Heart left ventricle (tissue), 16 donors: Measurements from ENCODE around the gene POLD2. TPM values are rescaled to one million over a fixed set of nuclear protein-coding genes. Genes with fewer than 3 reads are reported as not detected.

ENCODE experiments used
- ATAC-seq, 4 donors: fragments of 200-7000 bp; cut with Tn5 transposase; one replicate each; pipeline ENCODE4 v1.9.1; 2020 to 2022; ENCODE audit warnings: moderate library complexity in 4 of 4, mild to moderate bottlenecking in 3 of 4, moderate number of reproducible peaks in 1 of 4
- DNase-seq, 5 donors: peaks; one replicate each; pipeline ENCODE4 v3.0.0-alpha.2; 2020
- H3K27ac ChIP-seq, 12 donors: fragments of 200-600 bp; sonication (generic) in 4 of 12; one replicate each; pipeline versions ENCODE4 v1.5.0 to v1.8.0; 2016 to 2022; ENCODE audit warnings: mild to moderate bottlenecking in 2 of 12
- H3K27me3 ChIP-seq, 9 donors: fragments of 200-600 bp; sonication (generic) in 2 of 9; one replicate each; pipeline versions ENCODE4 v1.5.1 to v1.8.0; 2016 to 2022; ENCODE audit warnings: mild to moderate bottlenecking in 3 of 9
- H3K36me3 ChIP-seq, 9 donors: fragments of 200-600 bp; sonication (generic) in 2 of 9; one replicate each; pipeline versions ENCODE4 v1.5.0 to v1.8.0; 2018 to 2022; ENCODE audit warnings: mild to moderate bottlenecking in 2 of 9
- H3K4me1 ChIP-seq, 12 donors: fragments of 200-600 bp; sonication (generic) in 4 of 12; one replicate each; pipeline versions ENCODE4 v1.5.0 to v1.8.0; 2016 to 2022; ENCODE audit warnings: mild to moderate bottlenecking in 3 of 12
- H3K4me3 ChIP-seq, 12 donors: fragments of 200-600 bp; sonication (generic) in 4 of 12; one replicate each; pipeline versions ENCODE4 v1.5.0 to v1.8.0; 2017 to 2022; ENCODE audit warnings: mild to moderate bottlenecking in 9 of 12, moderate library complexity in 4 of 12
- H3K9me3 ChIP-seq, 12 donors: fragments of 200-600 bp; sonication (generic) in 4 of 12; one replicate each; pipeline versions ENCODE4 v1.5.0 to v1.8.0; 2016 to 2022; ENCODE audit warnings: mild to moderate bottlenecking in 1 of 12
- POLR2A ChIP-seq, 2 donors: fragments of 450-650 bp; IDR thresholded peaks; one replicate each; pipeline ENCODE4 v1.6.1; 2017; ENCODE audit warnings: antibody characterized with exemption in 2 of 2, mild to moderate bottlenecking in 2 of 2, moderate library complexity in 2 of 2
- WGBS, 4 donors: extraction: QIAGEN DNeasy Blood & Tissue Kit in 2 of 4; methylation state at CpG; one replicate each; pipeline versions ENCODE4 v1.1.5 to v1.1.7; 2013 to 2018; 5-methylcytosine and 5-hydroxymethylcytosine counted together
- intact Hi-C, 10 donors: fragments of 100-400 bp; cut with DNase I; formaldehyde crosslinking; loops; one replicate each; pipeline versions ENCODE4 v1.11.1 to v1.14.2; 2022
- polyA plus RNA-seq, 2 donors: library from polyadenylated mRNA; stranded (reverse); fragments of 200-250 nt; gene quantifications; one replicate each; pipeline ENCODE4 v1.2.3, GENCODE V29; 2013
- total RNA-seq, 9 donors: library from RNA; depleted of rRNA in 2 of 9; stranded (reverse); fragments of >200 nt in 2 of 9; fragmentation: NEBNext Ultra II Directional in 3 of 9; extraction: Animal tissue kit (Norgen Biotek cat#: 25700) in 3 of 9; gene quantifications; one replicate each; pipeline versions ENCODE4 v1.1.0 to v1.2.4, GENCODE V29; 2016 to 2023
- TF ChIP-seq, protein P1 (sequence below), 12 donors: fragments of 200-600 bp; sonication (generic) in 4 of 12; IDR thresholded peaks; one replicate each; pipeline versions ENCODE4 v1.5.0 to v1.8.0; 2018 to 2022; ENCODE audit warnings: antibody characterized with exemption in 12 of 12, mild to moderate bottlenecking in 5 of 12
- donor health status: ischemic (EF 13 %, LVEDD 7.1; RV severe dilation, severe dysfunction).
- donor health status: healthy with polysubstance abuse.
- donor health status: DM: no; HTN: yes; CAD: no.
- donor health status: DM: no; HTN: no; CAD: no.
- donor health status: ischemic (EF 25% LVEDD 6.9; RV normal size, moderate dysfunction).
- donor health status: ischemic (EF 25% LVEDD 5.7; RV mildly dilated, moderate dysfunction).
- donor health status: healthy.
- donor health status: DM: yes; HTN: yes; CAD: no.
- donor health status: ischemic (EF 35%, LVEDD 5.7; RV mildly dilated, moderate dysfunction).
- donor health status: nonischemic (EF 11% LVEDD 7.7; RV severe dilation, severe dysfunction).
- donor health status: DM: yes; HTN: yes; CAD: no.
- donor health status: PGD.
- donor health status: ischemic (EF 29% LVEDD 5.4; RV normal size, mild dysfunction).
- donor health status: nonischemic (EF 23%, LVEDD 6.1; RV moderate dilation, normal function).

The POLD2 gene
- total and polyA plus RNA-seq, 11 donors, result 67.0 to 176 (median 89.2) TPM

DNA sequence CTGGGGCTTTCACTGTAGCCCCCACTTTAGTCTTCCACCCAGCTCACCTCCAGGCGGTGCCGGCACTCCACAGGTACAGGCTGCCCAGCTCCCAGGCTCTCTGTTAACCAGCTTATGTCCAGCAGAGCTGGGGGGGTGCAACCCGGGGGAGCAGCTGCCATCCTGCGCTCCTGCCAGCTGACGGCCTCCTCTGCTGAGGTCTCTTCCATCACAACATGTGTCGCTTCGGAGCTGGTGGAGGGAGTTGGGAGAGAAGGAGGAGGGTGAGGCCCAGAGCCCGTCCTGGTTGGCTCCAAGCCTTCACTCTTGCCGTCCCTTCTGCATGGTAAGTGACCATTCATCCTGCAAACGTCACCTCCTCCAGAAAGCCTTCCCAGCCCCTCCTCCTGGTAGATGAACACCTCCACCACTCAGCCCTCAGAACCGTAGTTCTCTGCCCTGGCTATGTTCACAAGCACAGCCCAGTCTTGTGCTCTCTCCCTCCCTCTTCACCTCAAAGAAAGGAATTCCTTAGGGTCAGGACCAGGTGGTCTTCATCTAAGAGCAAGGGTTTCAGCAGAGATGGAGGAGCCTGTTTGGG, 42.6 kb downstream of the POLD2 start:
- H3K36me3 ChIP-seq, result peaks cover 0 to 53% (median 46%) of the 10 kb centered on the region in 9 donors
- H3K9me3 ChIP-seq, result no peaks in the 10 kb centered on the region
- H3K4me1 ChIP-seq, result peaks cover 3 to 61% (median 30%) of the 10 kb centered on the region in 12 donors
- H3K27me3 ChIP-seq, result no peaks in the 10 kb centered on the region
- ATAC-seq (no peak), DNase-seq (peak in 1 of 5 donors; percentile 23)
- peak overlapping the region in 5 of 12 donors; percentile 82 to 98 (median 92) for H3K4me3 ChIP-seq
- intact Hi-C loops, result loop anchor here in 4 of 10 donors (5.0 kb wide), 3 partner anchors 33 to 122 kb away; partner anchors contain the start of genes POLD2 (in 4 of the 4) and YKT6 (in 1 of the 4)
- peak overlapping the region in 10 of 12 donors; percentile 17 to 97 (median 90) for H3K27ac ChIP-seq
- TF ChIP-seq POLR2A (IDR thresholded peaks at IDR 0.05), result no peak
- TF ChIP-seq, protein P1, sequence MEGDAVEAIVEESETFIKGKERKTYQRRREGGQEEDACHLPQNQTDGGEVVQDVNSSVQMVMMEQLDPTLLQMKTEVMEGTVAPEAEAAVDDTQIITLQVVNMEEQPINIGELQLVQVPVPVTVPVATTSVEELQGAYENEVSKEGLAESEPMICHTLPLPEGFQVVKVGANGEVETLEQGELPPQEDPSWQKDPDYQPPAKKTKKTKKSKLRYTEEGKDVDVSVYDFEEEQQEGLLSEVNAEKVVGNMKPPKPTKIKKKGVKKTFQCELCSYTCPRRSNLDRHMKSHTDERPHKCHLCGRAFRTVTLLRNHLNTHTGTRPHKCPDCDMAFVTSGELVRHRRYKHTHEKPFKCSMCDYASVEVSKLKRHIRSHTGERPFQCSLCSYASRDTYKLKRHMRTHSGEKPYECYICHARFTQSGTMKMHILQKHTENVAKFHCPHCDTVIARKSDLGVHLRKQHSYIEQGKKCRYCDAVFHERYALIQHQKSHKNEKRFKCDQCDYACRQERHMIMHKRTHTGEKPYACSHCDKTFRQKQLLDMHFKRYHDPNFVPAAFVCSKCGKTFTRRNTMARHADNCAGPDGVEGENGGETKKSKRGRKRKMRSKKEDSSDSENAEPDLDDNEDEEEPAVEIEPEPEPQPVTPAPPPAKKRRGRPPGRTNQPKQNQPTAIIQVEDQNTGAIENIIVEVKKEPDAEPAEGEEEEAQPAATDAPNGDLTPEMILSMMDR (IDR thresholded peaks at IDR 0.05), result no peak
- 70 to 78% (median 76%) methylated on average over 11 of the region's 11 CpGs for WGBS, 4 donors

DNA sequence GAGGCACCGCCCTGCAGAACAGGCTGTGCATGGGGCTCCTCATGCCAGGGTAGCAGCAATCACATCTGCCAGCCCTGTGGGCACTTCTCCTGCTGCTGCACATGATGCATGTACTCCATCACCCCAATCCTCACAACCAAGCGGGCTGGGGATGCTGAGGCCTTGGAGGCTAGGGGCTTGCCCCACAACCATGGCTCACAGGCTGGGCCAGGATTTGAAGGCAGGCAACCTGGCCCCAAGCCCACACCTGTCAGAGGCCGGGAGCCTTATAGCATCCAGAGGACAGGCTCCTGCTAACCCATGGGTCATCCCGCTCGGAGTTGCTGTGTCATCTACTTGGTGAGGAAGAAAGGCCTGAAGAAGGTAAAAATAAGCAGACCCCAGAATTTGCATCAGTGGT, 43.2 kb downstream of the POLD2 start:
- intact Hi-C loops, result loop anchor here in 4 of 10 donors (5.0 kb wide), 3 partner anchors 33 to 122 kb away; partner anchors contain the start of genes POLD2 (in 4 of the 4) and YKT6 (in 1 of the 4)
- no peaks in the 10 kb centered on the region for H3K27me3 ChIP-seq
- TF ChIP-seq, protein P1 (IDR thresholded peaks at IDR 0.05), result no peak
- TF ChIP-seq POLR2A (IDR thresholded peaks at IDR 0.05), result no peak
- ATAC-seq (no peak), DNase-seq (peak in 1 of 5 donors; percentile 23)
- peak overlapping the region in 3 of 12 donors; percentile 26 to 96 (median 78) for H3K27ac ChIP-seq
- peaks cover 3 to 61% (median 30%) of the 10 kb centered on the region in 12 donors for H3K4me1 ChIP-seq
- no peak overlapping the region for H3K4me3 ChIP-seq
- H3K36me3 ChIP-seq, result peaks cover 0 to 60% (median 52%) of the 10 kb centered on the region in 9 donors
- no peaks in the 10 kb centered on the region for H3K9me3 ChIP-seq
- 83 to 100% (median 91%) methylated on average over 2 to 5 of the region's 5 CpGs for WGBS, 4 donors

DNA sequence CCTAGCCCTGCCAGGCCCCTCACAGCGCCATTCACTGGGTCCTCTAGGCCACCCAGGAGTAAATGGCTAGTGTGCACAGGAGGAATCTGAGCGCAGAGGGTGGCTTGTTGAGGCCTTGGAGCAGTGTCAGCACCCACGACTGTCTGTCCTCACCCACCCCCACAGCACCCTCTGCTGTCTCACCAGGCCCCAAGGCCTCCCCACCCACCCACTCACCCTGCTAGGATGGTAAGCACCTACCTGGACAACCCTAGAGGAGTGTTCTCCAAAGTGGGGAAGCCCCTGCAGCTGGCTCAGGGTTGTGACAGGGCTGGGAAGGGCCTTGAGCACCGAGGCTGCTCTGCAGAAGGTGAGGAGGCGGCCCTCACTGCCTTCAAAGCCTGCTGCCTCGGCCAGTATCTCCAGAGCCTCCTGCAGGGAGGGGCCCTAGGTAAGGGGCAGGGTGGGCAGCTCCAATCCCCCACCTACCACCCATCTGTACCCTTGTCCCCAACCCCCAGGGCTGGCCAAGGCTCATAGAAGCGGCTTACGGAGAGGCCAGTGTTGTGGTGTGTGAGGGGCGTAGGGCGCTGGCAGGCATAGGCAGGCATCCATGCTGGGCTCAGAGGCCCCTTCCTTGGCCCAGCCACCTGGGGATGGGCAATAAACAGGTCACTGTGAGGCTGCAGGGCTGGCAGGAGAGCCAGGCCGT, 43.9 kb downstream of the POLD2 start:
- Histone ChIP-seq H3K36me3 (peaks cover 0 to 64% (median 57%) of the 10 kb centered on the region in 9 donors), H3K4me1 (peaks cover 3 to 63% (median 31%) of the 10 kb centered on the region in 12 donors), H3K27me3 (no peaks in the 10 kb centered on the region), H3K27ac (peak overlapping the region in 6 of 12 donors; percentile 26 to 96 (median 76)), H3K4me3 (no peak overlapping the region), H3K9me3 (no peaks in the 10 kb centered on the region)
- DNase-seq, result peak in 3 of 5 donors; percentile 18 to 31 (median 25)
- intact Hi-C loops, result loop anchor here in 5 of 10 donors (2.0 to 5.0 kb wide), 5 partner anchors 32 to 123 kb away; partner anchors contain the start of genes POLD2 (in 5 of the 5), DBNL (in 1 of the 5) and YKT6 (in 1 of the 5)
- TF ChIP-seq, protein P1 (IDR thresholded peaks at IDR 0.05), result no peak
- TF ChIP-seq POLR2A (IDR thresholded peaks at IDR 0.05), result no peak
- ATAC-seq, result no peak
- 81 to 86% (median 84%) methylated on average over 11 of the region's 11 CpGs for WGBS, 4 donors

DNA sequence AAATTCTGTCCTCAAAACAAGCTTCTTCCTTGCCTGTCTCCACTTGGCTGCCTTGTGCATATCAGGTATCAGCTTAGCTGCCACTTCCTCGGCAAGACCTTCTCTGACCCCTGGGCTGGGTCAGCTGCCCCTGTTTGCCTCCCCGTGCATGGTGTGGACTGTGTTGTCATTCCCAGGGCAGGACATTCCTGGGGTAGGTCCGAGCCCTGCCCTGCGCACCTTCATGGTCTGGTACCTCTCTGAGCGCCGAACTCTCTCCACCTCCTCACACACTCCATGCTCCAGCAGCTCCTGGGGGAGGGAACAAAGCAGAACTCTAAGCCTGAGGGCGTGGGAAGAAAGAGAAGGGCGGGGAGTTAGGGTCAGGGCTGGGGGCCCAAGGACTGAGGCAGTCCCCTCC, 44.8 kb downstream of the POLD2 start:
- intact Hi-C loops, result loop anchor here in 3 of 10 donors (2.0 to 5.0 kb wide), 3 partner anchors 34 to 114 kb away; partner anchors contain the start of genes DBNL (in 1 of the 3) and POLD2 (in 1 of the 3)
- peak in 1 of 5 donors; percentile 15 for DNase-seq
- Histone ChIP-seq H3K36me3 (peaks cover 0 to 72% (median 61%) of the 10 kb centered on the region in 9 donors), H3K27me3 (no peaks in the 10 kb centered on the region), H3K4me3 (no peak overlapping the region), H3K4me1 (peaks cover 3 to 73% (median 36%) of the 10 kb centered on the region in 12 donors), H3K27ac (peak overlapping the region in 11 of 12 donors; percentile 61 to 96 (median 76)), H3K9me3 (no peaks in the 10 kb centered on the region)
- TF ChIP-seq POLR2A (IDR thresholded peaks at IDR 0.05), result no peak
- TF ChIP-seq, protein P1 (IDR thresholded peaks at IDR 0.05), result no peak
- no peak for ATAC-seq
- WGBS, 4 donors, result 76 to 83% (median 79%) methylated on average over 8 of the region's 8 CpGs
